NCI-H146 treated with DMSO at 0.1 percent for 48 hours (cell line): ENCODE data around the gene PYDC1.
"Not testable (repeated sequence)": the region's sequence is repeated elsewhere in the genome, so short reads cannot be mapped to it uniquely, and the experiment has no call there.

ENCODE experiments used
- DNase-seq: peaks from one replicate; lab custom pipeline; 2025; ENCODE audit not compliant: unreplicated experiment; lab: John Stamatoyannopoulos, UW

PYDC1 gene

DNA sequence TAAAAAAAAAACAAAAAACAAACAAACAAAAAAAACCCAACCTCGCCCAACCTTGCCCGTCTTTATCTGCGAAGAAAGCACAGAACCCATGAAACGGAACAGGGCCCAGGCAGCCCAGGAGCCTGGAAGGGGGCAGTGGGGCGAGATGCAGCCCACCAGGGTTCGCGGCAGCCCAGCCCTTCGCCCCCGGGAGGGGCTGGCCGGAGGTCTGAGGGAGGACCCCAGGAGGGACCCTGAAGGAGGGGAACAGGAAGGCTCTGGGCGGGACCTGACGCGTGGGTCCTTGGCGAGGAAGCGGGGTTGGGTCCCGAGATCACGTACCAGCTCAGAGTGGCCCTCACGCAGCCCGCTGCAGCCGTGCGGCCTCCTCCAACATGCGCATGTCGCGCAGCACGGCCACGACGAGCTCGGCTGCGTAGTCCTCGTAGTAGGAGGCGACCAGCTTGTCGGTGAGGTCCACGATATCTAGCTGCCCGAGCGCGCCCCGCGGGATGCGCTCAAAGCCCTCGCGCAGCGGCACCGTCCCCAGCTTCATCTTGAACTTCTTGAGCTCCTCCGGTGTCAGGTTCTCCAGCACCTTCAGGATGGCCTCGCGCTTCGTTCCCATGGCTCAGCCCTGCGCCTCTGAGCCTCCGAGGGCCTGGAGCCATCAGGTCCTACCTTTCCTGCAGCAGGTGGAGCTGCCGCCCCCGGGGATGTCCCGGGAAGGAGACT is at the start of gene PYDC1:
TSS of gene PYDC1 (minus strand) at position 714 of the 714 bp plus-strand sequence. CDS start at position 607, 107 bp downstream.
- no peak for DNase-seq

DNA sequence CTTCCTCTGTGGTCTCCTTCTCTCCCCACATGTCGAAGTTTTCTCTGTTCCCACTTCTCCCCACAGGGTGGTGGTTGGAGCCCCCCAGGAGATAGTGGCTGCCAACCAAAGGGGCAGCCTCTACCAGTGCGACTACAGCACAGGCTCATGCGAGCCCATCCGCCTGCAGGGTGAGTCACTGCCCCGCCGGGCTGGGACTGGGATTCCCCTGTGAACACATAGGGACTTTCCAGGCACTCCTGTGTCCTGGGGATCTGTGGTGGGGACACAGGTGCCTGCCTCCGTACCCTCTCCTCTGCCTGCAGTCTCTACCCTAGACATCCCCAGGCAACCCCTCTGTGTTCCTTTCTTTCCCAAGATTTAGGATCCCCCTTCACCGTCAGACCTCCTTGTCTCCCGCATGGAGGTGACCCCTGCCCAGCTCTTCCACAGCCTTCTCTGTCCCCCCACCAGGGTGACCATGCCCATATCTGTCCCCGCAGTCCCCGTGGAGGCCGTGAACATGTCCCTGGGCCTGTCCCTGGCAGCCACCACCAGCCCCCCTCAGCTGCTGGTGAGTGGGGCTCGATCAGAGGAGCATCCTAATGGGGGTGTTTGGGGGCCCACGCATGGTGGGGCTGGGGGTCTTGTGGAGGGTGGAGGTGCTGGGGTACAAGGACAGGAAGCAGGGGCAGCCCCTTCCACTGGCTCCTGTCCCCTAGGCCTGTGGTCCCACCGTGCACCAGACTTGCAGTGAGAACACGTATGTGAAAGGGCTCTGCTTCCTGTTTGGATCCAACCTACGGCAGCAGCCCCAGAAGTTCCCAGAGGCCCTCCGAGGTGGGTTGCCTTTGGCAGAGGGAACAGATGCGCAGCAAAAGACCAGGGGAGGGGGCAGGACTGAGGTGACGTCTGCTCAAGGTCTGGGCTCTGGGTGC is 48.7 kb upstream of the PYDC1 start:
- no peak for DNase-seq

DNA sequence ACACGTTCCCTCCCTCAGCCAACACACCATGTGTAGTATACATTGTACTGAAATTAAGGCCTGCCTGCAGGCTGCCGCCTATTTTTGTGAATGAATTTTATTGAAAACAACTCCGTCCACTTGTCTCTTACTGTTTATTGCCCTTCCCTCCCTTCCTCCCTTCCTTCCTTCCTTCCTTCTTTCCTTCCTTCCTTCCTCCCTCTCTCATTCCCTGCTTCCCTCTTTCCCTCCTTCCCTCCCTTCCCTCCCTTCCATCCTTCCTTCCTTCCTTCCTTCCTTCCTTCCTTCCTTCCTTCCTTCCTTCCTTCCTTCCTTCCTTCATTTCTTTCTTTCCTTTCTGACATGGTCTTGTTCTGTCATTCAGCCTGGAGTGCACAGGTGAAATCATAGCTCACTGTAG is 45.1 kb upstream of the PYDC1 start:
- no peak for DNase-seq

DNA sequence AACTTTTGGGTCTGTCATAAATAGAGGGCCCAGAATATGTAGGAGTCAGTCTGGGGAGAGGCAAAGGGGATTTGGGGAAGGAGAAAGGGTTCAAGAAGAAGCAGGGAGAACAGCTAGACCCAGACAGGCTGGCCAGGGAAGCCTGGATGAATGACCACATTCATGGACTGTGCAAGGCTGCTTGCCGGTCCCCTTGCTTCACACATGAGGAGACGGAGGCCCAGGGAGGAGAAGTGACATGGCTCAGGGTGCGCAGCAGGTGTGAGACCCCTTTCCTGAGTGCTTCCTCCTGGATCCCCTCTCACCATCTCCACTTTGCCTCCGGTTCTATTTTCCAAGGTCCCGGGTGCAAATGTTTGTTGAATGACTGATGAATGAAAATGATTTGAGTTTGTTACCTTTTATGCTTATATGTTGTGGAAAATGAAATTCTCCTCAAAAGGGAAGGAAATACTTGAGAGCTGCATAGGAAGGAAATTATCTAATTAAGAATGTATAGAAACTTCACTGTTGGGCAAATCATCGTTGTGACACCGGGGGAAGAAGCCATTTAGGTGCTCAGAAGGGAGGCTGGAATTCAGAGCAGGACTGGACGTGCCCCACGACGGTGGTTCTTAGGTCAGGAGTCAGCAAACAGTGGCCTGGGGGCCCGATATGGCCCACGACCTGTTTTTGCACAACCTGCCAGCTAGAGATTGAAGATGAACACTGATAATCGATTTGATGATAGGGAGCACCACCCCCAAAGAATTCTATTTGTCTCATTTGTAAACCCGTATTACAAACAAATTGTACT is 43.4 kb upstream of the PYDC1 start:
- no peak for DNase-seq

DNA sequence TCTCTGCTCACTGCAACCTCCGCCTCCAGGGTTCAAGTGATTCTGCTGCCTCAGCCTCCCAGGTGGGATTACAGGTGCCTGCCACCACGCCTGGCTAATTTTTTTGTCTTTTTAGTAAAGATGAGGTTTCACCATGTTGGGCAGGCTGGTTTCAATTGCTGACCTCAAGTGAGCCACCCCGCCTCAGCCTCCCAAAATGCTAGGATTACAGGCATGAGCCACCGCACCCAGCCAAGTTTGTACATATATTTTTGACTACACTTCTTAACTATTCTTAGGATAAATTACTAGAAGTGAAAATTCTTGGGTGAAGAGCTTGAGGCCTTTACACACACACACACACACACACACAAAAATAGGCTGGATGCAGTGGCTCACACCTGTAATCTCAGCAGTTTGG is 41.4 kb upstream of the PYDC1 start:
- DNase-seq, result no peak

DNA sequence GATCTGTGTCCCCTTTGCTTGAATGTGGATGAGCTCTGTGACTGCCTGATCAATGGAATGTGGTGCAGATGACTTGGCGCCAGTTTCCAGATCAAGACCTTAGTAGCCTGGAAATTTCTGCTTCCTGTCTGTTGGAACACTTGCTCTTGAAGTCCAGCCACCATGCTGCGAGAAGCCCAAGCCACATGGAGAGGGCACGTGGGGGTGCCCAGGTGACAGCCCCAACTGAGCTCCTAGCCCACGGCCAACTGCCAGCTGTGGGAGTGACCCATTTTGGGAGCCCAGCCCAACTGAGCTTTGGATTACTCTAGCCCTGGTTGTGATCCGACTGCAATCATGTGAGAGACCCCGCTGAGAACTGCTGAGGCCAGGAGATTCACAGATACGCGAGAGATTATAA is 39.5 kb upstream of the PYDC1 start:
- DNase-seq, result no peak

DNA sequence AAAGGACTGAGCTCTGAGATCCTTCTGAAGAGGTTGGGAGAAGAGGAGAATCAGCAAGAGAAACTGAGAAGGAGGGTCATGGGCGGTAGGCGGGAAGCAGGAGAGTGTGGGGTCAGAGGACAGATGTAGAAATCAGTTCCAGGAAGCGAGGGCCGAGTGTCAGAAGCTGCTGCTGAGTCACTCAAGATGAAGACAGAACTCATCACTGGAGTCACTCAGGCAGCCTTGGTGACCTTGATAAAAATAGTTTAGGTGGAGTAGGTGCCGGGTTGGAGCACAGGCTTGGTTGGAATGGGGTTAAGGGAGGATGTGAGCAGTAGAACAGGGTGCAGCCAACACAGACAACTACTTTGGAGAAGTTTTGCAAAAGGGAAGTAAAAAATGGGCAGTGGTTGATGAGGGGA is 36.7 kb upstream of the PYDC1 start:
- DNase-seq, result no peak

DNA sequence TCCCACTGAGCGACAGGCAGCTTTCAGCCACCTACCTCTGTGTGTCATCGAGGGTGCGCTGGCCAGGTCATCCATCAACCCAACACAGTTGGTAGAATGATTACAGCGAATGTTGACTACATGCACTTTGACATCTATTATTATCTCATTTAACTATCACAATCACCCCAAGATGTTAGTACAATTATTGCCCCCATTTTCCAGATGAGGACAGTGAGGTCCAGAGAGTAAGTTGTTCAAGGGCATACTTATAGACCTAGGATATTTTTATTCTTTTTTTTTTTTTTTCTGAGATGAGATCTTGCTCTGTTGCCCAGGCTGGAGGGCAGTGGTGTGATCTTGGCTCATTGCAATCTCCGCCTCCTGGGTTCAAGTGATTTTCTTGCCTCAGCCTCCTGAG is 34.5 kb upstream of the PYDC1 start:
- DNase-seq, result no peak

DNA sequence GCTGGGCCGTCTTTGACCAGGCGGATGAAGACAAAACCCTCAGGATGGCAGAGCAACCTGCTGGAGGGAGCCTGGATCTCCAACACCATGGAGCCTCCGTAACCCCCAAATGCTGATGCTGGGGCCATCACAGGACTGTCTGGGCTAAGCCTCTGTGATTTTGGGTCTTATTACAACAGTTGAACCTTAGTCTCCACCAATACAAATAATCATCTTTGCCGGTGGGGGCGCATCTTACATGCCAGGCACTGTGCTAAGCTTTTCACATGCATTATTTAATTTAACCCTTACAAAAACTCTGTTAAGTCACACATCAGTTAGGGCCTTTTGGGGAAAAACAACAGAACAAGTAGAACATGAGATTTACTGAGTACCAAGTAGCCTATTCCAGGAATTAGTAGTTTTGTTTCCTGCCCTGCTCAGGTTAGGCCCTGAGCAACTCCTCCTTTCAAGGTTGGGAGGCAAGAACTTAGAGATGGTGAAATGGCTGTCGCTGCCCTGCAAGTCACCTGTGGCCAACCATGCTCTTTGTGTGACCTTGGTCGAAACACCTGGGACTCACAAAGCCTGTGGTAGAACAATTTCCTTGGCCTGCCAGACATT is 33.9 kb upstream of the PYDC1 start:
- DNase-seq, result no peak

DNA sequence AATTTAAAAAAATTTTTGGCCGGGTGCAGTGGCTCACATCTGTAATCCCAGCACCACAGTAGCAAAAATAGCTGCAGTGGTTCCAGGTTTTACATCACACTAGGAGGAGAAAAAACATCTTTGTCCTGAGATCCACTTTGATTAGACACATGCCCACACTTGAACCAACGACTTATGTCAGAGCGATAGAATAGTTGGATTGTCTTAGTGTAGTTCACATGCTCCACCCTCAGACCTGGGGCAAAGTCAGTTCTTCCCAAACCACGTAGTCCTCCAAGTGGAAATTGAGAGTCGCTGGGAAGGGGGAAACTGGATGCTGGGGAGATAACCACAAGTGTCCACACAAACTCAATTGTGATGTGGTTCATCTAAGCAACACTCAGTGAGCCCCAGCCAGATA is 31.4 kb upstream of the PYDC1 start:
- DNase-seq, result no peak

DNA sequence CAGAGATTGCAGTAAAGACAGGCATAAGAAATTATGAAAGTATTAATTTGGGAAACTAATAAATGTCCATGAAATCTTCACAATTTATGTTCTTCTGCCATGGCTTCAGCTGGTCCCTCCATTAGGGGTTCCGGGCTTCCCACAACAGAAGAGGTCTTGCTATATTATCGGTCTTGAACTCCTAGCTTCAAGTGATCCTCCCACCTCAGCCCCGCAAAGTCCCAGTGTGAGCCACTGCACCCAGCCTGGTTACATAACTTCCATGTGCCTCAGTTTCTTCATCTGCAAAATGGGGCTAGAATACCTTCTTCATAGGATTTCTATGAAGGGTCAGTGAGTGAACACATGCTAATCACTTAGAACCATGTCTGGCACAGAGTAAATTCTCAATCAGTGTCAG is 29.4 kb upstream of the PYDC1 start:
- DNase-seq, result no peak

DNA sequence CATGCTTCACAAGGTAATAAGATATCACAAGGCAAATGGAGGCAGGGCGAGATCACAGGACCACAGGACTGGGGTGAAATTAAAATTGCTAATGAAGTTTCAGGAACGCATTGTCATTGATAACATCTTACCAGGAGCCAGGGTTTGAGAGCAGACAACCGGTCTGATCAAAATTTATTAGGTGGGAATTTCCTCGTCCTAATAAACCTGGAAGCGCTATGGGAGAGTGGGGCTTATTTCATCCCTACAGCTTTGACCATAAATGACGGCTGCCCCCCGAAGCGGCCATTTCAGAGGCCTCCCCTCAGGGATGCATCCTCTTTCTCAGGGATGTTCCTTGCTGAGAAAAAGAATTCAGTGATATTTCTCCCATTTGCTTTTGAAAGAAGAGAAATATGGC is 28.7 kb upstream of the PYDC1 start:
- not testable (repeated sequence) for DNase-seq

DNA sequence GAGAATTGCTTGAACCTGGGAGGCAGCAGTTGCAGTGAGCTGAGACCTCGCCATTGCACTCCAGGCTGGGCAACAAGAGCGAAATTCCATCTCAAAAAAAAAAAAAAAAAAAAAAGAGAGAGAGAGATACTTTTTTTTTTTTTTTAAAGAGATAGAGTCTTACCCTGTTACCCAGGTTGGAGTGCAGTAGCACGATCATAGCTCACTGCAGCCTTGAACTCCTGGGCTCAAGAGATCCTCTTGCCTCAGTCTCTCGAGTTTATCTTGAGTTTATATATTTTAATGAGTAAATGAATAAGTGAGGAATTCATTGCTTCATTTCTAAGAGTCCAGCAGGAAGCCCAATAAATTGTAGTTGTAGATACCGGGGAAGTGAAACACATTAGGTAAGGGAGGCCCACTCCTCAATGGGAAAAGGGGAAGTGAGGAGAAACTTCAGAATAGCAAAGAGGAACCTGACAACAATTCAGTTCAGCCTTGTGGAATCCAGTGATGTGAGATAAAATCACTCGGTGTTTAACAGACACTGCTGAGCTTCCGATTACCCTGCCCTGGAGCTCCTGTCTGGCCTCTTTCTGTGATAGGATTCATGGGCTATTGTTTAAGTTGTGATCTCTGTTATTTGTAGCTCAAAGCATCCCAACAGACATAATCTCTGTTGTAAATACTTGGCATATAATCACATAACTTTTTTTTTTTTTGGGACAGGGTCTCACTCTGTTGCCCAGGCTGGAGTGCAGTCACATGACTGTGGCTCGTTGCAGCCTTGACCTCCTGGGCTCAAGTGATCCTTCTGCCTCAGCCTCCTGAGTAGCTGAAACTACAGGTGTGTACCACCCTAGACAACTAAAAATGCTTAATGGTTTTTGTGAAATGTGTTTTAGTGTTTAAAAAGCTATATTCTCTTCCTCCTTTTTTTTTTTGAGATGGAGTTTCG is 27.1 kb upstream of the PYDC1 start:
- no peak for DNase-seq

DNA sequence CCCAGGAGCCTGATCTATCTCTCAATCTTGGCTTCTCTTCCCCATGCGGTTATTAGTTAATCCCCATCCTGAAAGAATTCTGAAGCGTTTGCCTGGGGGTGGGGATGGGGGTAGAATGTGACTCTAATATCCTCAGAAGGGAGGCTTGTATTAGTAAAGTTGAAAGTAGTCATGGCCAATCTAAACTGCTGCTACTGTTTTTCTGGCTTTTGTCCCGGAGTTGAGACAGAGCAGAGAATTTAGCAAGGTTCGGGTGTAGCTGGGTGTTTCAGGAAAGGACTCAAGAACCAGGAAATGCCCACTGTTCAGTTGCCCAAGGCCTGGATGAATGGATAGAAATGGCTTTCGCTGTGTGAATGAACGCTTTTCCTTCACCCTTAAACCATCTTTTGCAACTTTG is 25.3 kb upstream of the PYDC1 start:
- DNase-seq, result no peak

DNA sequence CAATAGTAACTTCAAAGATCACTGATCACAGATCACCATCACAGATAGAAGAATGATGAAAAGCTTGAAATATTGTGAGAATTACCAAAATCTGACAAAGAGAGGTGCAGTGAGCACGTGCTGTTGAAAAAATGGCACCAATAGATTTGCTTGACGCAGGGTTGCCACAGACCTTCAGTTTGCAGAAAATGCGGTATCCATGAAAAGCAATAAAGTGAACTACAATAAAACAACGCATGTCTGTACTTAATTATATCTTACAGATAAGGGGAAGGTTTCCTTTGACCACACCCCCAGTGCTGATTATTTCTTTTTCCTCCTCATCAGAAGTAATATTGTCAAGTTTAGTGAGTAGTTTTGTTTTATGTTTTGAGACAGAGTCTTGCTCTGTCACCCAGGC is 21.1 kb upstream of the PYDC1 start:
- no peak for DNase-seq

DNA sequence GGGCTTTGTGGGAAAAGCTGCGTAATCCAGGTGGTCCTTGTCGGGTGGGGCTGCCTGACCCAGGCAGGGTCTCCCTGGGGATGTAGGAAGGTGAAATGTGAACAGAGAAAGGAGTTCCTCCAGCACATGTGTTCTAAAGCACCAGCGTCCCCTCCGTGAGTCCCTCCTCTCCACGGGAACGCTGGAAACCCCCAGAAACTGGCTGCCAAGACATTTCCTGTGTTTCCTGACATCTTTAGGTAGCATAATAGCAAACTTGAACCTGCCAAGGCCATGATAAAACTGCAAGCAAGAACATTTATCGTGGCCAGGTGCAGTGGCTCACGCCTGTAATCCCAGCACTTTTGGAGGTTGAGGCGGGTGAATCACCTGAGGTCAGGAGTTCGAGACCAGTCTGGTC is 12.6 kb upstream of the PYDC1 start:
- DNase-seq, result no peak

DNA sequence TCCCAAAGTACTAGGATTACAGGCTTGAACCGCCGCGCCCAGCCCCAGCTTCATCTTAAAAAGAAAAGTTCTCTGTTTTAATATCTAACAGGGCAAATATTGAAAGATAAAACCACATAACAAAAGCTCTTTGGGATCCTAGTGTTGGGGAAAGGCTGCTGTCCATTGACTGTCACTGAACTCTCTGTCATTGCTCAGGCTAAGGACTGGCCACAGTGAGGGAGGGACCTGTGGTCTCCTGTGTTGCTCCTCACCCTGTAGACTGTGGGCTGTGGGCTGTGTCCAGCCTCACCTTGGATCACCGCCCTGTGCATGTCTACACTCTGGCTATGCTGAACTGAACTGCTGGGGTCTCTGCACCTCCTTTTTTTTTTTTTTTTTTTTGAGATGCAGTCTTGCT is 11.3 kb upstream of the PYDC1 start:
- no peak for DNase-seq

DNA sequence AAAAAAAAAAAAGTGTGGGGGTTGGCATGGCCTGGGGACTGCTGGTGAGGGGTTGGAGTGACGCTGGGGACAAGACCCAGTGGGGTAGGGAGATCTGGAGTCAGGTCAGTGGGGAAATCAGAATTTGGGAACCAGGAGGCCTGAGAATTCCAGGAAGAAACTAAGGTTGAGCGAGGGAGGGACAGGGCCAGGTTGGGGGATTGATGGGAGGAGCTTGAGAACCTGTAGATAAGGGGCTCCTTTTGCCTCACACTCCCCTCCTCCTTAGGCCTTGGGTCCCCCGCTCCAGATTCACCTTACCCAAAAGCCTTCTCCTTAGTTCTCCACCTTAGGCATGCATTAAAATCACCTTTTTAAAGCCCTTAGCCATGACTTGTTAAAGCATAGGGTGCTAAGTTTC is 8.3 kb upstream of the PYDC1 start:
- no peak for DNase-seq

DNA sequence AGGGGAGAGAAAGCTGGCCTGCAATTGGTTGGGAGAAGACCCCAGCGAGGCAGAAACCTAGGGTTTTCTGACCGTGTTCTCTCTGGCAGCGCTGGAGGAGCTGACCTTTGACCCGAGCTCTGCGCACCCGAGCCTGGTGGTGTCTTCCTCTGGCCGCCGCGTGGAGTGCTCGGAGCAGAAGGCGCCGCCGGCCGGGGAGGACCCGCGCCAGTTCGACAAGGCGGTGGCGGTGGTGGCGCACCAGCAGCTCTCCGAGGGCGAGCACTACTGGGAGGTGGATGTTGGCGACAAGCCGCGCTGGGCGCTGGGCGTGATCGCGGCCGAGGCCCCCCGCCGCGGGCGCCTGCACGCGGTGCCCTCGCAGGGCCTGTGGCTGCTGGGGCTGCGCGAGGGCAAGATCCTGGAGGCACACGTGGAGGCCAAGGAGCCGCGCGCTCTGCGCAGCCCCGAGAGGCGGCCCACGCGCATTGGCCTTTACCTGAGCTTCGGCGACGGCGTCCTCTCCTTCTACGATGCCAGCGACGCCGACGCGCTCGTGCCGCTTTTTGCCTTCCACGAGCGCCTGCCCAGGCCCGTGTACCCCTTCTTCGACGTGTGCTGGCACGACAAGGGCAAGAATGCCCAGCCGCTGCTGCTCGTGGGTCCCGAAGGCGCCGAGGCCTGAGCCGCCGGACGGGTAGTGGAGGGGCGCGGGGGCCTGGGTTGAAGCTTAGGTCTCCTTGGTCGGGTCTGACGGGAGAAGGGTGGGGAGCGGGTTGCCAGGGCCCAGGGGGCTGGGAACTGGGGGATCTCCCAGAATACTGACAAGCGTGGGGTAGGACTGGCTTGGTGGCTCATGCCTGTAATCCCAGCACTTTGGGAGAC is 7.4 kb upstream of the PYDC1 start:
- DNase-seq, result no peak
